IMR-90 (cell line): ENCODE results near the gene FCHSD2. TPM values are rescaled to one million over a fixed set of nuclear protein-coding genes. Genes with fewer than 3 reads are reported as not detected.

Experiments
- ATAC-seq: fragments of 200-7000 bp; cut with Tn5 transposase; 2 replicates; pipeline ENCODE4 v1.9.1; 2020; ENCODE audit warnings: low read depth, mild to moderate bottlenecking, moderate library complexity
- BruUV-seq: library from RNA; stranded (reverse); fragments of 400-500 nt; replicated peaks from 2 replicates; lab custom pipeline; 2021; lab: Mats Ljungman, UMichigan
- CTCF ChIA-PET: fragments of 300-600 bp; formaldehyde crosslinking; extraction: SDS; loops from one replicate; lab custom pipeline; 2021; ENCODE audit warnings: antibody characterized with exemption; lab: Yijun Ruan, JAX
- POLR2A ChIA-PET: fragments of 300-600 bp; sonication (Branson Sonifier 250); formaldehyde crosslinking; loops from one replicate; lab custom pipeline; 2022; ENCODE audit warnings: antibody characterized with exemption; ENCODE audit not compliant: unreplicated experiment; lab: Charles Lee
- DNase-seq: peaks from one replicate; pipeline ENCODE4 v3.0.0; 2013
- H2AFZ ChIP-seq: replicated peaks from 2 replicates; pipeline ENCODE3; 2013; ENCODE audit warnings: low read length, mild to moderate bottlenecking; ENCODE audit not compliant: poor library complexity
- H2AK5ac ChIP-seq: 2 replicates; pipeline ENCODE4 v1.6.1; 2013; ENCODE audit warnings: low read depth, low read length, inconsistent platforms
- H2AK9ac ChIP-seq: replicated peaks from 2 replicates; pipeline ENCODE3; 2013; ENCODE audit warnings: mild to moderate bottlenecking, low read depth, low read length, moderate library complexity; ENCODE audit not compliant: poor library complexity
- H2BK120ac ChIP-seq: 2 replicates; pipeline ENCODE4 v1.6.1; 2013; ENCODE audit warnings: low read depth, low read length, inconsistent platforms
- H2BK15ac ChIP-seq: 3 replicates; pipeline ENCODE4 v1.6.1; 2013; ENCODE audit warnings: low read depth, low read length, inconsistent platforms
- H2BK20ac ChIP-seq: 2 replicates; pipeline ENCODE4 v1.6.1; 2013; ENCODE audit warnings: low read depth, mild to moderate bottlenecking, inconsistent platforms, low read length, moderate library complexity
- H2BK5ac ChIP-seq: 2 replicates; pipeline ENCODE4 v1.6.1; 2013; ENCODE audit warnings: mild to moderate bottlenecking, low read depth, low read length, inconsistent platforms; ENCODE audit not compliant: poor library complexity, severe bottlenecking
- H3K14ac ChIP-seq: replicated peaks from 2 replicates; pipeline ENCODE4 v1.6.1; 2013; ENCODE audit warnings: low read depth, low read length, inconsistent platforms
- H3K18ac ChIP-seq: 2 replicates; pipeline ENCODE4 v1.6.1; 2013; ENCODE audit warnings: low read depth, low read length, control low read depth
- H3K23ac ChIP-seq: 2 replicates; pipeline ENCODE4 v1.6.1; 2013; ENCODE audit warnings: low read depth, low read length, inconsistent platforms
- H3K27ac ChIP-seq: 2 replicates; pipeline ENCODE4 v1.5.1; 2013; ENCODE audit warnings: mild to moderate bottlenecking, control low read depth, low read length; ENCODE audit not compliant: insufficient read depth
- H3K27me3 ChIP-seq: 2 replicates; pipeline ENCODE4 v1.6.1; 2013; ENCODE audit warnings: low read length; ENCODE audit not compliant: control insufficient read depth, insufficient read depth
- H3K36me3 ChIP-seq: 2 replicates; pipeline ENCODE4 v1.6.1; 2013; ENCODE audit warnings: low read length, mixed read lengths; ENCODE audit not compliant: control insufficient read depth, insufficient read depth
- H3K4ac ChIP-seq: 2 replicates; pipeline ENCODE4 v1.6.1; 2013; ENCODE audit warnings: low read depth, low read length, inconsistent platforms
- H3K4me1 ChIP-seq: 2 replicates; pipeline ENCODE4 v1.6.1; 2013; ENCODE audit warnings: low read length, mixed read lengths; ENCODE audit not compliant: control insufficient read depth, insufficient read depth
- H3K4me2 ChIP-seq: 2 replicates; pipeline ENCODE4 v1.6.1; 2013; ENCODE audit warnings: low read depth, mild to moderate bottlenecking, control low read depth, low read length, moderate library complexity
- H3K4me3 ChIP-seq: 2 replicates; pipeline ENCODE4 v1.5.1; 2013; ENCODE audit warnings: low read depth, mild to moderate bottlenecking, control low read depth, low read length, moderate library complexity; ENCODE audit not compliant: insufficient read depth
- H3K56ac ChIP-seq: 2 replicates; pipeline ENCODE4 v1.6.1; 2013; ENCODE audit warnings: low read length, inconsistent platforms; ENCODE audit not compliant: insufficient read depth; ENCODE audit errors: extremely low read depth
- H3K79me1 ChIP-seq, 2 experiments: 2 replicates each; pipeline ENCODE4 v1.6.1; 2013; ENCODE audit warnings: low read length in 2 of 2, inconsistent platforms in 1 of 2, low read depth in 1 of 2
- H3K9ac ChIP-seq: 2 replicates; pipeline ENCODE4 v1.6.1; 2013; ENCODE audit warnings: low read depth, low read length, control low read depth
- H3K9me1 ChIP-seq: 2 replicates; pipeline ENCODE4 v1.6.1; 2013; ENCODE audit warnings: low read length, inconsistent platforms; ENCODE audit not compliant: insufficient read depth
- H3K9me3 ChIP-seq: 2 replicates; pipeline ENCODE4 v1.6.1; 2013; ENCODE audit warnings: low read length; ENCODE audit not compliant: control insufficient read depth, insufficient read depth
- H4K20me1 ChIP-seq: 2 replicates; pipeline ENCODE4 v1.6.1; 2013; ENCODE audit warnings: low read length, inconsistent platforms; ENCODE audit not compliant: insufficient read depth
- H4K5ac ChIP-seq: 2 replicates; pipeline ENCODE4 v1.6.1; 2013; ENCODE audit warnings: mild to moderate bottlenecking, low read depth, low read length, control low read depth
- H4K8ac ChIP-seq, 2 experiments: 2 replicates each; pipeline ENCODE4 v1.6.1; 2013; ENCODE audit warnings: low read depth in 2 of 2, low read length in 2 of 2, control low read depth in 1 of 2, inconsistent platforms in 1 of 2
- H4K91ac ChIP-seq: 2 replicates; pipeline ENCODE4 v1.6.1; 2013; ENCODE audit warnings: low read depth, low read length, inconsistent platforms; ENCODE audit not compliant: insufficient read depth
- CEBPB ChIP-seq: IDR thresholded peaks from 2 replicates; pipeline ENCODE4 v1.6.1; 2012; ENCODE audit warnings: low read depth, low read length, improper control_type of control experiment
- CHD1 ChIP-seq: IDR thresholded peaks from 2 replicates; pipeline ENCODE4 v1.6.1; 2012; ENCODE audit warnings: low read depth, low read length, improper control_type of control experiment
- FOS ChIP-seq: fragments of 150-350 bp; IDR thresholded peaks from 2 replicates; pipeline ENCODE4 v1.6.1; 2016; ENCODE audit warnings: low read depth, low read length
- MAFK ChIP-seq: IDR thresholded peaks from 2 replicates; pipeline ENCODE4 v1.6.1; 2012; ENCODE audit warnings: low read depth, low read length, improper control_type of control experiment
- MAZ ChIP-seq: IDR thresholded peaks from 2 replicates; pipeline ENCODE4 v1.6.1; 2012; ENCODE audit warnings: low read depth, mild to moderate bottlenecking, low read length, improper control_type of control experiment, moderate library complexity, borderline replicate concordance
- MXI1 ChIP-seq: IDR thresholded peaks from 2 replicates; pipeline ENCODE4 v1.6.1; 2012; ENCODE audit warnings: low read depth, mild to moderate bottlenecking, low read length, moderate library complexity, borderline replicate concordance
- RAD21 ChIP-seq: IDR thresholded peaks from 2 replicates; pipeline ENCODE4 v1.6.1; 2012; ENCODE audit warnings: low read length, improper control_type of control experiment
- WGBS, 2 experiments: methylation state at CpG; one replicate each; pipeline versions ENCODE4 v1.1.5 to v1.1.7; 2013; ENCODE audit warnings: missing lambda C conversion rate in 2 of 2; ENCODE audit not compliant: insufficient read length in 1 of 2; ENCODE audit errors: extremely low coverage in 2 of 2; 5-methylcytosine and 5-hydroxymethylcytosine counted together
- dilution Hi-C: fragments of 300-500 bp; cut with HindIII; formaldehyde crosslinking; loops from one replicate; pipeline ENCODE4 v1.14.3; 2018; ENCODE audit warnings: low sequenced_read_pairs; ENCODE audit not compliant: unreplicated experiment
- in situ Hi-C: fragments of 300-500 bp; cut with MboI; formaldehyde crosslinking; loops from 3 replicates; pipeline ENCODE4 v1.14.3; 2019; ENCODE audit warnings: low sequenced_read_pairs, inconsistent platforms, mixed read lengths
- intact Hi-C: fragments of 100-400 bp; cut with micrococcal nuclease; formaldehyde crosslinking; loops from 2 replicates; pipeline ENCODE4 v1.10.0; 2022
- polyA plus RNA-seq, 3 experiments: library from polyadenylated mRNA; depleted of rRNA; stranded (reverse); fragments of >200 nt; gene quantifications; 2 replicates each; pipeline ENCODE4 v1.2.3, GENCODE V29; 2012; ENCODE audit warnings: low replicate concordance in 1 of 3
- total RNA-seq: library from RNA; depleted of rRNA; stranded (reverse); fragments of >200 nt; gene quantifications from 2 replicates; pipeline ENCODE4 v1.2.3, GENCODE V29; 2012
- TF ChIP-seq, protein P1 (sequence below): fragments of 150-350 bp; IDR thresholded peaks from 2 replicates; pipeline ENCODE4 v1.6.1; 2016; ENCODE audit warnings: low read depth, mild to moderate bottlenecking, low read length, moderate library complexity, borderline replicate concordance

The FCHSD2 gene
- total and polyA plus RNA-seq, 2 of the 4 experiments (the other 2 are of a cell fraction), result 5.9 to 18.7 TPM

DNA sequence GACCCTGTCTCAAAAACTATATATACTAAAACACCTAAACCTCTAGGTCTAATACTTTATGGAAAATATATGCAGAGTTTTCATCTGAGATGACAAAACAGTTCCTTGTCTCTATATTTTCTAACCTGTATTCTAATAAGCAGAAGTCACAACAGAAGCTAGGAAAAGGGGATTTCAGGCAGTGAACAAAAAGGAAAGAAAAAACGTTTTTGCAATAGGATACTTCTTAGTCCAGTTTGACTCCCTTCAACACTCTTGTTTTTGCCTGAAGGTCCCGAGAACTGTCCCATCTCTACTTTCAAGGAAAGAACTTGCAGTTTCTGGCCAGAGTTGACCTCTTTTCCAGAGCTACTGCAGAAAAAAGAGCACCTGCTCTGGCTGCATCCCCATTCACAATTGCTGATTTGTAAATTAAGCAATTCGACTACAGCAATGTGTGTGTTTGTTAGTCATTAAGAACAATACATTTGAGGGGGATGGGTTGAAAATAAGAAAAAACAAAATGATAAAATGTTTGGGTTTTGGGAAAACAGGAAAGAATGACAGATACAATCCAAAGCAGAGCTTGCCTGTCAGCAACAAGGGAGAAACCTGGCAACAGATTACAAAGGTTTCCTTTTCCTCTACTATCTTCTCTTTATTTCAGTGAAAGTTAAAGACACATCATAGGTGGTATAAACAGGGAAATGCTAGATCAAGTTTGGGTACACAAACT is 160.0 kb downstream of the FCHSD2 start:
- intact Hi-C loops, result no loop called here
- no peak overlapping the region for H2BK120ac ChIP-seq
- H3K79me1 ChIP-seq, result peaks cover 8 to 16% of the 10 kb centered on the region in 2 experiments; a peak in 3 of 4 replicates
- H3K9me3 ChIP-seq, result no peaks in the 10 kb centered on the region
- H2AK9ac ChIP-seq, result no peak overlapping the region
- dilution Hi-C loops, result no loop called here
- no peak overlapping the region for H3K14ac ChIP-seq
- no peak for ATAC-seq
- H4K91ac ChIP-seq, result no peak overlapping the region
- no peak overlapping the region for H3K4ac ChIP-seq
- H3K23ac ChIP-seq, result peak overlapping the region; percentile 49; the same call in 1 of the 2 replicates
- no peak overlapping the region for H2BK20ac ChIP-seq
- DNase-seq, result no peak
- H4K20me1 ChIP-seq, result no peaks in the 10 kb centered on the region
- H3K27me3 ChIP-seq, result no peaks in the 10 kb centered on the region
- BruUV-seq, result no TSS peak
- no peak overlapping the region for H2AK5ac ChIP-seq
- H3K9me1 ChIP-seq, result no peaks in the 10 kb centered on the region
- CTCF ChIA-PET, result no interaction called here
- no peak overlapping the region for H3K9ac ChIP-seq
- WGBS, 2 experiments, result no CpG with 5 or more reads among the region's 3 CpGs
- H3K4me1 ChIP-seq, result no peaks in the 10 kb centered on the region
- no peak overlapping the region for H3K18ac ChIP-seq
- no peak overlapping the region for H3K56ac ChIP-seq
- no peak overlapping the region for H3K4me2 ChIP-seq
- no peak overlapping the region for H2AFZ ChIP-seq
- H3K4me3 ChIP-seq, result no peak overlapping the region
- no peak overlapping the region for H2BK15ac ChIP-seq
- no peak for TF ChIP-seq CEBPB
- TF ChIP-seq, protein P1, sequence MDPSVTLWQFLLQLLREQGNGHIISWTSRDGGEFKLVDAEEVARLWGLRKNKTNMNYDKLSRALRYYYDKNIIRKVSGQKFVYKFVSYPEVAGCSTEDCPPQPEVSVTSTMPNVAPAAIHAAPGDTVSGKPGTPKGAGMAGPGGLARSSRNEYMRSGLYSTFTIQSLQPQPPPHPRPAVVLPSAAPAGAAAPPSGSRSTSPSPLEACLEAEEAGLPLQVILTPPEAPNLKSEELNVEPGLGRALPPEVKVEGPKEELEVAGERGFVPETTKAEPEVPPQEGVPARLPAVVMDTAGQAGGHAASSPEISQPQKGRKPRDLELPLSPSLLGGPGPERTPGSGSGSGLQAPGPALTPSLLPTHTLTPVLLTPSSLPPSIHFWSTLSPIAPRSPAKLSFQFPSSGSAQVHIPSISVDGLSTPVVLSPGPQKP, result no peak
- no peak for TF ChIP-seq RAD21
- TF ChIP-seq MAFK, result no peak
- TF ChIP-seq FOS, result no peak
- TF ChIP-seq MAZ, result no peak
- no peak for TF ChIP-seq MXI1
- TF ChIP-seq CHD1, result no peak
- H4K5ac ChIP-seq, result no peak overlapping the region
- in situ Hi-C loops, result no loop called here
- no peak overlapping the region for H3K27ac ChIP-seq
- peaks cover 1% of the 10 kb centered on the region; the same call in 1 of the 2 replicates for H3K36me3 ChIP-seq
- POLR2A ChIA-PET, result interaction anchor here (0.6 kb wide), 1 partner anchor 169 kb away, joined by 3 read pairs; no protein-coding TSS in a partner anchor
- no peak overlapping the region for H4K8ac ChIP-seq
- H2BK5ac ChIP-seq, result no peak overlapping the region
